ENCODE data around the gene KCND2.
"Not testable (repeated sequence)": the region's sequence is repeated elsewhere in the genome, so short reads cannot be mapped to it uniquely, and the experiment has no call there.

KCND2 gene

DNA sequence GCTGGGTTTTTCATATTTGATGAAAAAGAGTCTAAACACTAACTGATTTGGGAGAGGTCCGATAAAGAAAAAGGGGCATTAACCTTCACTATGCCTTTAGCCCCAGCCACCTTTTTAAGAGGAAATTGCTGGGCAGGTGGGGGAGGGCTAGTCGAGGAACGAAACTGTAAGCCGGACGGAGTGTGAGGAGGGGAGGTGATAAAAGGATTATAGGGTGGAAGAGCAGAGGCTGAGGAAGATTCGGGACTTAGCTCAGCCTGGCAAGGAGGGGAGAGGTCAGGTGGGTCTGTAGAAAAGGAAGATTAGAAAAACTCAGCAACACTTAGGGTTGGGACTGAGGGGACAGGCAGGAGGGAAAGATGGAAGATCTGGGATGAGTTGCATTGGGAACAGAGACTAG lies 508.0 kb downstream of the KCND2 start:
- H3K4me3 ChIP-seq (ENCODE audit: low read depth, low read length): no peak overlapping the region
- DNase-seq (ENCODE audit: low read depth): no peak

DNA sequence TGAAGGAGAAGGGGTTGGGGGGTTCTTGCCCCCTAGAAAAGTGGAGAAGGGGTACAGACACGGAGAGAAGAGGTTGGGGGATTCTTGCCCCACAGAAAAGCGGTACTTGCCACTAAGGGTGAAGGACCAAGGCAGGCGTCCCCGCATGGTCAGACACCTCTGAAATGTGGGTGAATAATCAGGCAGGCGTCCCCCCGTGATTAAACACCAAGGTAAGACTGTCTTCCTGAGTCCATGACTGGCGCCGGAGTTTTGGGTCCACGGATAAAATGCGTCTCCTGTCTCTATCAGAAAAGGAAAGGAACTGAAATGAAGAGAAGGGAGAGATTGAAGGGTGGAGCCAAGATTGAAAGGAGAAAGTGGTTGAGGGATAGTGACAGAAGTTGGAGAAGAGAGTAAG lies 508.9 kb downstream of the KCND2 start:
- not testable (repeated sequence) for H3K4me3 ChIP-seq (ENCODE audit: low read depth, low read length); DNase-seq (ENCODE audit: low read depth)

More for the DNA sequence above, 508.0 kb downstream of the KCND2 start:
- no peak for TF ChIP-seq CTCF (IDR thresholded peaks at IDR 0.05; ENCODE audit: low read depth, low read length, missing control alignments)

- no peak for TF ChIP-seq CTCF (IDR thresholded peaks at IDR 0.05; ENCODE audit: low read depth, low read length, missing control alignments)
- DNase-seq (ENCODE audit: low read depth): no peak
- no peak overlapping the region for H3K4me3 ChIP-seq (ENCODE audit: low read depth, low read length)
Measured at GRCh38 chr7:120783273-120783672, 510.3 kb downstream of the KCND2 start.

- no peak for DNase-seq (ENCODE audit: low read depth)
- no peak overlapping the region for H3K4me3 ChIP-seq (ENCODE audit: low read depth, low read length)
- no peak for TF ChIP-seq CTCF (IDR thresholded peaks at IDR 0.05; ENCODE audit: low read depth, low read length, missing control alignments)
Measured at GRCh38 chr7:120783721-120784120, 510.7 kb downstream of the KCND2 start.

GRCh38 chr7:120785095-120785494 lies 512.1 kb downstream of the KCND2 start:
- TF ChIP-seq CTCF (IDR thresholded peaks at IDR 0.05; ENCODE audit: low read depth, low read length, missing control alignments): no peak
- no peak overlapping the region for H3K4me3 ChIP-seq (ENCODE audit: low read depth, low read length)
- no peak for DNase-seq (ENCODE audit: low read depth)

- TF ChIP-seq CTCF (IDR thresholded peaks at IDR 0.05; ENCODE audit: low read depth, low read length, missing control alignments): peak; percentile 96
- no peak overlapping the region for H3K4me3 ChIP-seq (ENCODE audit: low read depth, low read length)
- peak; percentile 35 for DNase-seq (ENCODE audit: low read depth)
Measured at GRCh38 chr7:120792091-120792860, 519.3 kb downstream of the KCND2 start.

GRCh38 chr7:120792861-120793130 lies 519.8 kb downstream of the KCND2 start:
- H3K4me3 ChIP-seq (ENCODE audit: low read depth, low read length): no peak overlapping the region
- no peak for DNase-seq (ENCODE audit: low read depth)
- TF ChIP-seq CTCF (IDR thresholded peaks at IDR 0.05; ENCODE audit: low read depth, low read length, missing control alignments): no peak
